Suprapubic skin (tissue), 4 donors: ENCODE data around the gene MAP3K10.

Source experiments
- CTCF ChIP-seq, 2 donors: fragments of 200-600 bp in 1 of 2; fragments of 450-650 bp in 1 of 2; sonication (generic) in 1 of 2; IDR thresholded peaks; one replicate each; pipeline ENCODE4 v1.5.1; 2016 to 2019; ENCODE audit warnings: antibody characterized with exemption in 2 of 2, mild to moderate bottlenecking in 1 of 2, moderate library complexity in 1 of 2
- EP300 ChIP-seq: sonication (generic); formaldehyde crosslinking; IDR thresholded peaks from one replicate; pipeline ENCODE4 v1.6.1; 2017; ENCODE audit warnings: antibody characterized with exemption
- POLR2A ChIP-seq, 2 donors: fragments of 450-650 bp; IDR thresholded peaks; one replicate each; pipeline ENCODE4 v1.6.1; 2017; ENCODE audit warnings: antibody characterized with exemption in 2 of 2, mild to moderate bottlenecking in 2 of 2, moderate library complexity in 2 of 2
- POLR2AphosphoS5 ChIP-seq, 3 donors: sonication (generic); formaldehyde crosslinking; IDR thresholded peaks; one replicate each; pipeline ENCODE4 v1.6.1; 2017; ENCODE audit warnings: antibody characterized with exemption in 3 of 3

- TF ChIP-seq CTCF (IDR thresholded peaks at IDR 0.05) (no peak), POLR2AphosphoS5 (IDR thresholded peaks at IDR 0.05) (no peak), POLR2A (IDR thresholded peaks at IDR 0.05) (no peak), EP300 (no peak)
These were observed 38.3 kb downstream of the MAP3K10 start for GRCh38 chr19:40229484-40229883.
